H9 (cell line): ENCODE measurements around the gene OVOL2. TPM values are rescaled to one million over a fixed set of nuclear protein-coding genes. Genes with fewer than 3 reads are reported as not detected.
A peak's percentile ranks its signal among the peaks of the same experiment; 100 is the strongest.

Experiments used
- DNase-seq: peaks from one replicate; pipeline ENCODE4 v3.0.0-alpha.2; 2017
- H2AFZ ChIP-seq: one replicate; pipeline ENCODE4 v1.6.1; 2013; ENCODE audit warnings: mild to moderate bottlenecking, low read length, control low read depth, moderate library complexity
- H2AK5ac ChIP-seq: 2 replicates; pipeline ENCODE4 v1.6.1; 2013; ENCODE audit warnings: low read length, control low read depth, mixed read lengths; ENCODE audit not compliant: insufficient read length
- H2BK120ac ChIP-seq: one replicate; pipeline ENCODE4 v1.6.1; 2013; ENCODE audit warnings: low read depth, mild to moderate bottlenecking, low read length, control low read depth, inconsistent platforms; ENCODE audit not compliant: poor library complexity, severe bottlenecking
- H2BK12ac ChIP-seq: 2 replicates; pipeline ENCODE4 v1.6.1; 2013; ENCODE audit warnings: low read length, control low read depth, mixed read lengths, low read depth; ENCODE audit not compliant: insufficient read length
- H2BK15ac ChIP-seq: 2 replicates; pipeline ENCODE4 v1.6.1; 2013; ENCODE audit warnings: low read depth, low read length, control low read depth
- H2BK20ac ChIP-seq: one replicate; pipeline ENCODE4 v1.6.1; 2013; ENCODE audit warnings: low read depth, mild to moderate bottlenecking, low read length, control low read depth, inconsistent platforms; ENCODE audit not compliant: poor library complexity, severe bottlenecking
- H2BK5ac ChIP-seq: 2 replicates; pipeline ENCODE4 v1.6.1; 2013; ENCODE audit warnings: low read length, control low read depth, mixed read lengths; ENCODE audit not compliant: insufficient read length
- H3K14ac ChIP-seq: 2 replicates; pipeline ENCODE4 v1.6.1; 2013; ENCODE audit warnings: low read length, control low read depth; ENCODE audit not compliant: insufficient read depth
- H3K18ac ChIP-seq: 2 replicates; pipeline ENCODE4 v1.6.1; 2013; ENCODE audit warnings: low read depth, mild to moderate bottlenecking, mixed read lengths, low read length, control low read depth; ENCODE audit not compliant: insufficient read length
- H3K23ac ChIP-seq: 2 replicates; pipeline ENCODE4 v1.6.1; 2013; ENCODE audit warnings: low read length, control low read depth, mixed read lengths, low read depth; ENCODE audit not compliant: insufficient read length
- H3K23me2 ChIP-seq: 2 replicates; pipeline ENCODE4 v1.6.1; 2013; ENCODE audit warnings: low read depth, mild to moderate bottlenecking, mixed read lengths, low read length, control low read depth; ENCODE audit not compliant: insufficient read length, poor library complexity, severe bottlenecking
- H3K27ac ChIP-seq: 2 replicates; pipeline ENCODE4 v1.5.1; 2013; ENCODE audit warnings: low read length, control low read depth, mixed read lengths, low read depth; ENCODE audit not compliant: insufficient read length
- H3K27me3 ChIP-seq: 2 replicates; pipeline ENCODE4 v1.6.1; 2013; ENCODE audit warnings: low read length, control low read depth, inconsistent platforms; ENCODE audit not compliant: insufficient read depth
- H3K4ac ChIP-seq: 2 replicates; pipeline ENCODE4 v1.6.1; 2013; ENCODE audit warnings: low read depth, mild to moderate bottlenecking, control low read depth, inconsistent platforms, low read length, moderate library complexity
- H3K4me1 ChIP-seq: 2 replicates; pipeline ENCODE4 v1.6.1; 2013; ENCODE audit warnings: low read length, control low read depth, inconsistent platforms; ENCODE audit not compliant: insufficient read depth
- H3K4me2 ChIP-seq: 2 replicates; pipeline ENCODE4 v1.6.1; 2013; ENCODE audit warnings: low read length, control low read depth, mixed read lengths; ENCODE audit not compliant: insufficient read length, insufficient read depth
- H3K56ac ChIP-seq: 2 replicates; pipeline ENCODE4 v1.6.1; 2013; ENCODE audit warnings: low read depth, mild to moderate bottlenecking, mixed read lengths, low read length, control low read depth; ENCODE audit not compliant: insufficient read length
- H3K79me1 ChIP-seq: 2 replicates; pipeline ENCODE4 v1.6.1; 2013; ENCODE audit warnings: low read depth, mild to moderate bottlenecking, moderate library complexity, low read length, control low read depth, inconsistent platforms; ENCODE audit not compliant: insufficient read depth, poor library complexity, severe bottlenecking
- H3K79me2 ChIP-seq: 2 replicates; pipeline ENCODE4 v1.6.1; 2013; ENCODE audit warnings: low read length, control low read depth, inconsistent platforms; ENCODE audit not compliant: insufficient read depth
- H3K9ac ChIP-seq: 2 replicates; pipeline ENCODE4 v1.6.1; 2013; ENCODE audit warnings: low read length, control low read depth, mixed read lengths; ENCODE audit not compliant: insufficient read length; ENCODE audit errors: extremely low read depth
- H3K9me3 ChIP-seq: one replicate; pipeline ENCODE4 v1.6.1; 2013; ENCODE audit warnings: low read depth, low read length, inconsistent platforms; ENCODE audit not compliant: control insufficient read depth
- H3T11ph ChIP-seq: one replicate; pipeline ENCODE4 v1.6.1; 2013; ENCODE audit warnings: mild to moderate bottlenecking, low read length, control low read depth, inconsistent platforms
- H4K20me1 ChIP-seq: one replicate; pipeline ENCODE4 v1.6.1; 2013; ENCODE audit not compliant: control insufficient read depth, insufficient read length, insufficient read depth
- H4K5ac ChIP-seq: 2 replicates; pipeline ENCODE4 v1.6.1; 2013; ENCODE audit warnings: low read depth, mild to moderate bottlenecking, mixed read lengths, low read length, control low read depth; ENCODE audit not compliant: insufficient read length
- H4K8ac ChIP-seq: replicated peaks from 2 replicates; pipeline ENCODE4 v1.6.1; 2013; ENCODE audit warnings: low read length, control low read depth, mixed read lengths, low read depth; ENCODE audit not compliant: insufficient read length
- H4K91ac ChIP-seq: 2 replicates; pipeline ENCODE4 v1.6.1; 2013; ENCODE audit warnings: low read depth, mild to moderate bottlenecking, moderate library complexity, mixed read lengths, low read length, control low read depth; ENCODE audit not compliant: insufficient read length
- H3K27ac Mint-ChIP-seq, 3 experiments: 2 replicates in 2 of 3; 3 replicates in 1 of 3; pipeline ENCODE4 v1.8.0; 2020 to 2021; ENCODE audit warnings: mixed read lengths in 3 of 3, mild to moderate bottlenecking in 1 of 3, moderate library complexity in 1 of 3
- H3K27me3 Mint-ChIP-seq: 2 replicates; pipeline ENCODE4 v1.8.0; 2021; ENCODE audit warnings: low read depth, mild to moderate bottlenecking, moderate library complexity, mixed read lengths
- H3K36me3 Mint-ChIP-seq, 3 experiments: 2 replicates in 2 of 3; 3 replicates in 1 of 3; pipeline ENCODE4 v1.8.0; 2020 to 2021; ENCODE audit warnings: low read depth in 3 of 3, mixed read lengths in 3 of 3; ENCODE audit not compliant: insufficient read depth in 1 of 3
- H3K4me1 Mint-ChIP-seq, 2 experiments: 2 replicates each; pipeline ENCODE4 v1.8.0; 2020; ENCODE audit warnings: mixed read lengths in 2 of 2
- H3K4me3 Mint-ChIP-seq, 2 experiments: 2 replicates in 1 of 2; 3 replicates in 1 of 2; pipeline ENCODE4 v1.8.0; 2020 to 2021; ENCODE audit warnings: mild to moderate bottlenecking in 2 of 2, mixed read lengths in 2 of 2, moderate library complexity in 1 of 2
- H3K9me3 Mint-ChIP-seq, 2 experiments: 2 replicates in 1 of 2; 3 replicates in 1 of 2; pipeline ENCODE4 v1.8.0; 2020; ENCODE audit warnings: mild to moderate bottlenecking in 2 of 2, mixed read lengths in 2 of 2, moderate library complexity in 1 of 2
- CTCF ChIP-seq: fragments of 200-600 bp; sonication (generic); conservative IDR thresholded peaks from 3 replicates; pipeline ENCODE4 v1.8.0; 2021; ENCODE audit warnings: antibody characterized with exemption, mild to moderate bottlenecking
- WGBS: extraction: QIAGEN DNeasy Blood & Tissue Kit; methylation state at CpG from one replicate; pipeline ENCODE4 v1.1.7; 2013; ENCODE audit warnings: missing lambda C conversion rate, low lambda C conversion rate, mixed read lengths; ENCODE audit not compliant: insufficient read length; ENCODE audit errors: extremely low coverage; 5-methylcytosine and 5-hydroxymethylcytosine counted together
- total RNA-seq: library from RNA; stranded (reverse); gene quantifications from 2 replicates; pipeline ENCODE4 v1.2.1, GENCODE V29; 2021

Gene OVOL2
- total RNA-seq, 1 experiment from 2014 or later, result 5.8 TPM

DNA sequence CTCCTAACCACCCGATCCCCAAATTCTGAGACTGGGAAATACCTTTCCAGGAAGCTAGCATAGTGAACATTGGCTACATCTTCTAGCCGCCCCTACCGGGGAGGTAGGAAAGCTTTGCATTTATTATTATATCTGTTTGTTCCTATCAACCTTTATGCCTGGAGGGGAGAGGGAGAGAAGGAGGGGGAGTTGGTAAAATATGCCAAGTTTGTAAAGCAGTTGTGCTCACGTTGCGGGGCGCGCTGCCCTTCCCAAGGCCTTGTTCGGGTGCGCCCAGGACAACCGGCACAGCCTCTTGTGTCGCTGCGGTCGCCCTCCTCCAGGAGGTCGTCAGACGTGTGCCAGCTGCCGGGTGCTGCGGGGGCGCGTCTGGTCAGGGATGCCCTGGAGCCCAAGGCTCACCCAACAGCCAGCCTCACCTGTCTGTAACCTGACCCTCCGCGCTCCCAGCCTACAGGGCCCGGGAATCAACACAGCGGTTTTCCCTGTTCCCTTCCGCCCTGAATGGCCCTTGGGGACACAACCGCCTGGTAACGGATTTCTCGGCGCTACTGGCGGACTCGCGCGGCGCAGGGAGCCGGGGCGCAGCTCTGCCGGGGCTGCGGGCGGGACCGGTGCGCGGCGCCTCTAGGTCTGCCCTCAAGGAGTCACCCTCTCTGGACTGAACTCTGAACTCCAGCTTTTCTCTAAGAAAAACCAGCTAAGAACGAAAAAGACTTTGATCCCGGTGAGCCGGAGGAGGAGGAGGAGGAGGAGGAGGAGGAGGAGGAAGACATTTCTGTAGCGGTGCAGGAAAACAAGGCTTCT is 1.1 kb upstream of the OVOL2 start:
- H3K27ac Mint-ChIP-seq, result peak overlapping the region in 2 of 3 experiments; percentile 42 to 63; a peak in 2 of 7 replicates

More for the DNA sequence above, 1.1 kb upstream of the OVOL2 start:
- H3K27me3 Mint-ChIP-seq, result peaks cover 35% of the 10 kb centered on the region
- Histone ChIP-seq H3K4ac (no peak overlapping the region), H3K9me3 (no peaks in the 10 kb centered on the region), H4K91ac (no peak overlapping the region), H3K9ac (peak overlapping the region; percentile 4), H2BK5ac (no peak overlapping the region), H2AK5ac (no peak overlapping the region), H3K56ac (no peak overlapping the region), H2AFZ (no peak overlapping the region), H3K27me3 (no peaks in the 10 kb centered on the region; the same call in 1 of the 2 replicates), H2BK120ac (no peak overlapping the region), H3K79me2 (no peaks in the 10 kb centered on the region), H3K14ac (no peak overlapping the region), H4K8ac (no peak overlapping the region), H3K4me2 (peak overlapping the region; percentile 84), H2BK15ac (no peak overlapping the region), H3K23ac (no peak overlapping the region), H3K18ac (no peak overlapping the region), H3K23me2 (peaks cover 24% of the 10 kb centered on the region), H2BK20ac (no peak overlapping the region), H2BK12ac (no peak overlapping the region), H3T11ph (no peak overlapping the region), H4K20me1 (no peaks in the 10 kb centered on the region), H3K79me1 (no peaks in the 10 kb centered on the region), H3K4me1 (no peaks in the 10 kb centered on the region), H4K5ac (no peak overlapping the region), H3K27ac (no peak overlapping the region)
- H3K4me3 Mint-ChIP-seq, result peak overlapping the region; percentile 60 to 90
- no peaks in the 10 kb centered on the region; a peak in 1 of 7 replicates for H3K36me3 Mint-ChIP-seq
- 0 out of 3 replicates have a peak, but pooled peaks have one; percentile 9 for TF ChIP-seq CTCF
- H3K4me1 Mint-ChIP-seq, result peaks cover 25 to 27% of the 10 kb centered on the region in 2 experiments
- no CpG with 5 or more reads among the region's 46 CpGs for WGBS
- peak; percentile 87 for DNase-seq
- no peaks in the 10 kb centered on the region for H3K9me3 Mint-ChIP-seq
